SK-N-SH (cell line): ENCODE data around the gene BOC. TPM values are rescaled to one million over a fixed set of nuclear protein-coding genes. Genes with fewer than 3 reads are reported as not detected.
A peak's percentile ranks its signal among the peaks of the same experiment; 100 is the strongest.

Source experiments
- CTCF ChIA-PET: fragments of 300-600, 350-600 bp; formaldehyde crosslinking; extraction: SDS; loops from one replicate; lab custom pipeline; 2021; lab: Yijun Ruan, JAX
- POLR2A ChIA-PET: fragments of 350-600 bp; sonication (Branson Sonifier 250); formaldehyde crosslinking; extraction: SDS; loops from one replicate; lab custom pipeline; 2020; ENCODE audit warnings: antibody characterized with exemption, inconsistent platforms; lab: Yijun Ruan, JAX
- DNase-seq: peaks from one replicate; pipeline ENCODE4 v3.0.0; 2012
- H2AFZ ChIP-seq: fragments of 200-600 bp; sonication (generic); 2 replicates; pipeline ENCODE4 v1.8.1; 2016; ENCODE audit warnings: antibody characterized with exemption, mild to moderate bottlenecking, low read depth
- H3F3A ChIP-seq: fragments of 200-600 bp; sonication (generic); replicated peaks from 2 replicates; pipeline ENCODE3; 2016; ENCODE audit warnings: antibody characterized with exemption, mild to moderate bottlenecking; ENCODE audit not compliant: insufficient read depth
- H3K27ac ChIP-seq, 2 experiments: fragments of 200-500 bp in 1 of 2; fragments of 200-600 bp in 1 of 2; sonication (Bioruptor generic) in 1 of 2; sonication (generic), shearing (Covaris generic) in 1 of 2; 2 replicates each; pipeline versions ENCODE4 v1.5.1 to v1.6.1; 2014 to 2016; ENCODE audit warnings: low read depth in 2 of 2, inconsistent platforms in 1 of 2, low read length in 1 of 2, mild to moderate bottlenecking in 1 of 2, mixed read lengths in 1 of 2
- H3K27me3 ChIP-seq: fragments of 200-600 bp; sonication (generic), shearing (Covaris generic); 2 replicates; pipeline ENCODE4 v1.6.1; 2016; ENCODE audit warnings: mixed run types; ENCODE audit not compliant: insufficient read depth
- H3K36me3 ChIP-seq, 2 experiments: fragments of 200-500 bp in 1 of 2; fragments of 200-600 bp in 1 of 2; sonication (Bioruptor generic) in 1 of 2; sonication (generic) in 1 of 2; replicated peaks in 1 of 2; 2 replicates each; pipeline versions ENCODE3 to v1.5.1; 2014 to 2016; ENCODE audit warnings: low read length in 1 of 2, mild to moderate bottlenecking in 1 of 2; ENCODE audit not compliant: insufficient read depth in 2 of 2, control insufficient read depth in 1 of 2
- H3K4me1 ChIP-seq, 2 experiments: fragments of 200-500 bp in 1 of 2; fragments of 200-600 bp in 1 of 2; sonication (Bioruptor generic) in 1 of 2; sonication (generic), shearing (Covaris generic) in 1 of 2; 2 replicates each; pipeline versions ENCODE4 v1.5.1 to v1.6.1; 2014 to 2016; ENCODE audit warnings: low read depth in 1 of 2, low read length in 1 of 2, mixed run types in 1 of 2; ENCODE audit not compliant: insufficient read depth in 2 of 2, control insufficient read depth in 1 of 2
- H3K4me2 ChIP-seq: fragments of 200-600 bp; sonication (generic), shearing (Covaris generic); 2 replicates; pipeline ENCODE4 v1.6.1; 2017; ENCODE audit warnings: mixed run types
- H3K4me3 ChIP-seq, 2 experiments: fragments of 200-500 bp in 1 of 2; fragments of 200-600 bp in 1 of 2; sonication (Bioruptor generic) in 1 of 2; sonication (generic), shearing (Covaris generic) in 1 of 2; 2 replicates each; pipeline versions ENCODE4 v1.5.1 to v1.8.1; 2014 to 2016; ENCODE audit warnings: low read depth in 2 of 2, inconsistent platforms in 1 of 2, low read length in 1 of 2, mild to moderate bottlenecking in 1 of 2, mixed read lengths in 1 of 2, moderate library complexity in 1 of 2
- H3K79me2 ChIP-seq: fragments of 200-600 bp; sonication (generic); 2 replicates; pipeline ENCODE4 v1.8.1; 2017; ENCODE audit warnings: mild to moderate bottlenecking; ENCODE audit not compliant: insufficient read depth
- H3K9ac ChIP-seq: fragments of 200-600 bp; sonication (generic); 2 replicates; pipeline ENCODE4 v1.6.1; 2017; ENCODE audit warnings: mixed run types
- H3K9me2 ChIP-seq: fragments of 200-600 bp; sonication (generic); 2 replicates; pipeline ENCODE4 v1.6.1; 2017; ENCODE audit warnings: mixed run types
- H3K9me3 ChIP-seq: fragments of 200-600 bp; sonication (generic); 2 replicates; pipeline ENCODE4 v1.6.1; 2017; ENCODE audit warnings: mixed run types, mild to moderate bottlenecking, moderate library complexity
- H4K20me1 ChIP-seq: fragments of 200-600 bp; sonication (generic); 2 replicates; pipeline ENCODE4 v1.6.1; 2017; ENCODE audit warnings: mild to moderate bottlenecking, mixed run types; ENCODE audit not compliant: insufficient read depth
- ELF1 ChIP-seq: IDR thresholded peaks from 2 replicates; pipeline ENCODE4 v1.4.0; 2012
- EZH2phosphoT487 ChIP-seq: fragments of 200-600 bp; sonication (generic); IDR thresholded peaks from 2 replicates; pipeline ENCODE4 v1.6.1; 2017; ENCODE audit warnings: low read depth, mixed run types, mild to moderate bottlenecking, antibody characterized with exemption, moderate library complexity, borderline replicate concordance
- FOXM1 ChIP-seq: IDR thresholded peaks from 2 replicates; pipeline ENCODE4 v1.4.0; 2012; ENCODE audit warnings: low read depth, mild to moderate bottlenecking
- GABPA ChIP-seq: IDR thresholded peaks from 2 replicates; pipeline ENCODE4 v1.4.0; 2012; ENCODE audit warnings: low read depth, mild to moderate bottlenecking
- JUND ChIP-seq: IDR thresholded peaks from 2 replicates; pipeline ENCODE4 v1.4.0; 2012
- MEF2A ChIP-seq: IDR thresholded peaks from 2 replicates; pipeline ENCODE4 v1.4.0; 2012; ENCODE audit warnings: low read depth, borderline replicate concordance
- MXI1 ChIP-seq: IDR thresholded peaks from 2 replicates; pipeline ENCODE4 v1.6.1; 2012; ENCODE audit warnings: mild to moderate bottlenecking, low read depth, low read length, improper control_type of control experiment
- POLR2AphosphoS5 ChIP-seq: IDR thresholded peaks from 2 replicates; pipeline ENCODE4 v1.6.1; 2012; ENCODE audit warnings: low read depth, low read length
- RAD21 ChIP-seq: IDR thresholded peaks from 2 replicates; pipeline ENCODE4 v1.6.1; 2012; ENCODE audit warnings: mild to moderate bottlenecking, low read length
- RCOR1 ChIP-seq: fragments of 150-350 bp; IDR thresholded peaks from 2 replicates; pipeline ENCODE4 v1.6.1; 2017; ENCODE audit warnings: antibody characterized with exemption, low read length
- RFX5 ChIP-seq: IDR thresholded peaks from 2 replicates; pipeline ENCODE4 v1.6.1; 2012; ENCODE audit warnings: mild to moderate bottlenecking, improper control_type of control experiment, low read length
- SIN3A ChIP-seq: IDR thresholded peaks from 2 replicates; pipeline ENCODE4 v1.6.1; 2012; ENCODE audit warnings: low read depth, mild to moderate bottlenecking, low read length, moderate library complexity, borderline replicate concordance
- SMC3 ChIP-seq: IDR thresholded peaks from 2 replicates; pipeline ENCODE4 v1.6.1; 2012; ENCODE audit warnings: low read depth, low read length, improper control_type of control experiment
- TEAD4 ChIP-seq: IDR thresholded peaks from 2 replicates; pipeline ENCODE4 v1.4.0; 2012; ENCODE audit warnings: mild to moderate bottlenecking, borderline replicate concordance; ENCODE audit not compliant: insufficient read depth
- YY1 ChIP-seq: IDR thresholded peaks from 2 replicates; pipeline ENCODE4 v1.4.0; 2012; ENCODE audit warnings: low read depth, mild to moderate bottlenecking
- WGBS: methylation state at CpG from one replicate; pipeline ENCODE4 v1.1.6; 2017; ENCODE audit warnings: low lambda C conversion rate; 5-methylcytosine and 5-hydroxymethylcytosine counted together
- polyA plus RNA-seq, 3 experiments: library from polyadenylated mRNA; depleted of rRNA; stranded (reverse); fragments of >200 nt; gene quantifications; 2 replicates each; pipeline ENCODE4 v1.2.3, GENCODE V29; 2012
- TF ChIP-seq, protein P1 (sequence below): fragments of 150-350 bp; IDR thresholded peaks from 2 replicates; pipeline ENCODE4 v1.6.1; 2016; ENCODE audit warnings: mild to moderate bottlenecking, low read depth, low read length
- TF ChIP-seq, protein P2 (sequence below): IDR thresholded peaks from 2 replicates; pipeline ENCODE4 v1.4.0; 2012; ENCODE audit warnings: low read depth, borderline replicate concordance
- TF ChIP-seq, protein P3 (sequence below): IDR thresholded peaks from 2 replicates; pipeline ENCODE4 v1.4.0; 2012; ENCODE audit warnings: low read depth

The BOC gene
- polyA plus RNA-seq, 1 of the 3 experiments (the other 2 are of a cell fraction) = 6.6 TPM

DNA sequence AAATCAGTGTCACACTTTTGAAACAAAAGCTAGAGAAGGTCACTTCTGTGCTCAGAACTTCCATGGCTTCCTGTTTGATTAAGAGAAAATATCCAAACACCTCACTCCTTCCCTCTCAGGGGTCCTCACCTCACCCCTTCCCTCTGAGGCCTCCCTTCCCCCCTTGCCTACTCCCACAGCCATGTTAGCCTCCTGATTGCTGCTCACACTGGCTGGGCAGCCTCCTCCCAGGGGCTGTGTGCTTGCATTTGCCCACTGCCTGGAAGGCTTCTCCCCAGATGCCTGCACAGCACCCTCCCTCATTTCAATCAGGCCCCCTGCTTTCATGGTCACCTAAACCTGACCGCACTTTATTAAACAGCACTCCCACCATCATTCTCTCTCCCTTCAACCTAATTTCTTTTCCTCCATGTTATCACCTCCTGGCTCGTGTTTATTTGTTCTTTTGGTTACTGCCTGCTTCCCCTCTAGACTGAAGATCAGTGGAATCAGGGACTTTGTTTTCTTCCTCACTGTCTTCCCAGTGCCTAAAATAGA, 10.4 kb downstream of the BOC start:
- H3K4me1 ChIP-seq = peaks cover 0 to 26% of the 10 kb centered on the region in 2 experiments; a peak in 2 of 4 replicates
- H3K9me3 ChIP-seq = no peaks in the 10 kb centered on the region
- ChIA-PET CTCF (interaction anchor here (1.9 to 2.5 kb wide), 2 partner anchors 10 to 66 kb away, joined by 4 to 11 read pairs; no protein-coding TSS in a partner anchor), POLR2A (no interaction called here)
- no peak for DNase-seq
- H3K9me2 ChIP-seq = no peaks in the 10 kb centered on the region
- H3K36me3 ChIP-seq = peaks cover 0 to 22% of the 10 kb centered on the region in 2 experiments
- no peaks in the 10 kb centered on the region for H4K20me1 ChIP-seq
- peak overlapping the region in 1 of 2 experiments; percentile 72; a peak in 2 of 4 replicates for H3K27ac ChIP-seq
- no peaks in the 10 kb centered on the region for H3K79me2 ChIP-seq
- no peaks in the 10 kb centered on the region for H3K27me3 ChIP-seq
- H2AFZ ChIP-seq = no peak overlapping the region
- H3F3A ChIP-seq = no peaks in the 10 kb centered on the region
- 85% methylated on average over 2 of the region's 2 CpGs for WGBS
- H3K4me2 ChIP-seq = no peak overlapping the region
- no peak overlapping the region for H3K9ac ChIP-seq
- no peak overlapping the region for H3K4me3 ChIP-seq
- TF ChIP-seq, protein P1, sequence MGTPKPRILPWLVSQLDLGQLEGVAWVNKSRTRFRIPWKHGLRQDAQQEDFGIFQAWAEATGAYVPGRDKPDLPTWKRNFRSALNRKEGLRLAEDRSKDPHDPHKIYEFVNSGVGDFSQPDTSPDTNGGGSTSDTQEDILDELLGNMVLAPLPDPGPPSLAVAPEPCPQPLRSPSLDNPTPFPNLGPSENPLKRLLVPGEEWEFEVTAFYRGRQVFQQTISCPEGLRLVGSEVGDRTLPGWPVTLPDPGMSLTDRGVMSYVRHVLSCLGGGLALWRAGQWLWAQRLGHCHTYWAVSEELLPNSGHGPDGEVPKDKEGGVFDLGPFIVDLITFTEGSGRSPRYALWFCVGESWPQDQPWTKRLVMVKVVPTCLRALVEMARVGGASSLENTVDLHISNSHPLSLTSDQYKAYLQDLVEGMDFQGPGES = no peak
- no peak for TF ChIP-seq SIN3A
- no peak for TF ChIP-seq POLR2AphosphoS5
- no peak for TF ChIP-seq SMC3
- TF ChIP-seq MEF2A = no peak
- TF ChIP-seq RAD21 = no peak
- TF ChIP-seq, protein P2, sequence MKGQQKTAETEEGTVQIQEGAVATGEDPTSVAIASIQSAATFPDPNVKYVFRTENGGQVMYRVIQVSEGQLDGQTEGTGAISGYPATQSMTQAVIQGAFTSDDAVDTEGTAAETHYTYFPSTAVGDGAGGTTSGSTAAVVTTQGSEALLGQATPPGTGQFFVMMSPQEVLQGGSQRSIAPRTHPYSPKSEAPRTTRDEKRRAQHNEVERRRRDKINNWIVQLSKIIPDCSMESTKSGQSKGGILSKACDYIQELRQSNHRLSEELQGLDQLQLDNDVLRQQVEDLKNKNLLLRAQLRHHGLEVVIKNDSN = no peak
- no peak for TF ChIP-seq JUND
- no peak for TF ChIP-seq TEAD4
- TF ChIP-seq YY1 = no peak

DNA sequence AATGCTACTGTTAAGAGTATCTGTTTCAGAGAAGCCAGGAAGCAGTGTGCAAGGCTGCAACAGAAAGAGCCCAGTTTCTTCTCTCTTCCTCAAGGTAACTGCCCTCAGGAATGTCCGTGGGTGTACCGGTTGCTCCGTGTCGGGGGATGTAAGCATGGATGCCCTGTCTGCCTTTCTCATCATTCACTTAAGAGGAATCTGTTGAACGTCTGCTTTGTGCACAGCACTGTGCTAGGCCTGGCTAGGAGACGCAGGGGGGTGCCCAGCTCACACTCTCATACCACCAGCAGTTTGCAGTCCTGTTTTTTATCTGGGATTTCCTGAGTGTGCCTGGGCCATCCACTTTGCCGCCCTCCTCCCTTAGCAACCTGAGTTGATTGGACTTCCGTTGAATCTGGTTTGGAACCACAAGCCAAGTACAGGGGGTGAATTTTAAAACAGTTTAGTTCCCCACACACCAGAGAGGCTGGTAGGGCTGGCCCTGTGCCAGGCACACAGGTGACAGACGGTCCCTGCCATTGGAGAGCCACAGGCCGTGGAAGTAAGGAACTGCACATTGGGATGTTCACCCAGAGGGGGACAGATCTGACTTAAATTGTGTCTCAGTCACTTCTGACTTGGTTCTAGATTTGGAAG, 11.2 kb downstream of the BOC start:
- no peaks in the 10 kb centered on the region for H3K9me2 ChIP-seq
- no peaks in the 10 kb centered on the region for H3F3A ChIP-seq
- no peaks in the 10 kb centered on the region for H3K79me2 ChIP-seq
- ChIA-PET POLR2A (no interaction called here), CTCF (interaction anchor here (1.5 to 2.5 kb wide), 3 partner anchors 11 to 65 kb away, joined by 4 to 11 read pairs (median 7); no protein-coding TSS in a partner anchor)
- no peak overlapping the region for H3K9ac ChIP-seq
- no peak overlapping the region for H2AFZ ChIP-seq
- peak overlapping the region in 1 of 2 experiments; percentile 72; a peak in 2 of 4 replicates for H3K27ac ChIP-seq
- H3K9me3 ChIP-seq = no peaks in the 10 kb centered on the region
- WGBS = 74% methylated on average over 7 of the region's 10 CpGs
- H4K20me1 ChIP-seq = no peaks in the 10 kb centered on the region
- DNase-seq = peak; percentile 42
- peaks cover 0 to 26% of the 10 kb centered on the region in 2 experiments; a peak in 2 of 4 replicates for H3K4me1 ChIP-seq
- no peak overlapping the region for H3K4me3 ChIP-seq
- peaks cover 0 to 18% of the 10 kb centered on the region in 2 experiments for H3K36me3 ChIP-seq
- H3K27me3 ChIP-seq = no peaks in the 10 kb centered on the region
- TF ChIP-seq FOXM1 (no peak), ELF1 (no peak), SMC3 (no peak), RFX5 (peak; percentile 93), MXI1 (peak; percentile 3; the same call in 1 of the 2 replicates), EZH2phosphoT487 (no peak), GABPA (no peak), RCOR1 (no peak), POLR2AphosphoS5 (no peak)
- TF ChIP-seq, protein P3, sequence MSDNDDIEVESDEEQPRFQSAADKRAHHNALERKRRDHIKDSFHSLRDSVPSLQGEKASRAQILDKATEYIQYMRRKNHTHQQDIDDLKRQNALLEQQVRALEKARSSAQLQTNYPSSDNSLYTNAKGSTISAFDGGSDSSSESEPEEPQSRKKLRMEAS = no peak
- no peak overlapping the region for H3K4me2 ChIP-seq
